H1 (cell line): ENCODE results near the gene GSTO2. TPM values are rescaled to one million over a fixed set of nuclear protein-coding genes. Genes with fewer than 3 reads are reported as not detected.

ENCODE experiments used
- CTCF ChIA-PET: fragments of 300-600 bp; sonication (Branson Sonifier 250); formaldehyde crosslinking; loops from one replicate; lab custom pipeline; 2021; ENCODE audit not compliant: partially characterized antibody; lab: Charles Lee
- POLR2A ChIA-PET: fragments of 300-600 bp; sonication (Branson Sonifier 250); formaldehyde crosslinking; loops from one replicate; lab custom pipeline; 2021; ENCODE audit warnings: inconsistent platforms; ENCODE audit not compliant: partially characterized antibody; lab: Charles Lee
- DNase-seq, 2 experiments: peaks; one replicate each; pipeline versions ENCODE4 v3.0.0 to v3.0.0-alpha.2; 2010 to 2022; ENCODE audit warnings: low spot score in 2 of 2, low read depth in 1 of 2, mixed read lengths in 1 of 2
- FAIRE-seq: peaks from 2 replicates; lab custom pipeline; 2011; peaks lifted over from hg19 to GRCh38; lab: Jason Lieb, UNC
- H2AFZ ChIP-seq: 2 replicates; pipeline ENCODE4 v1.8.1; 2012; ENCODE audit warnings: low read length, inconsistent platforms
- H2AK5ac ChIP-seq: 2 replicates; pipeline ENCODE4 v1.6.1; 2013; ENCODE audit warnings: low read depth, low read length
- H2BK120ac ChIP-seq: replicated peaks from 2 replicates; pipeline ENCODE3; 2013; ENCODE audit warnings: low read depth, low read length, inconsistent platforms
- H2BK12ac ChIP-seq: 2 replicates; pipeline ENCODE4 v1.6.1; 2013; ENCODE audit warnings: low read depth, low read length
- H2BK15ac ChIP-seq: 2 replicates; pipeline ENCODE4 v1.6.1; 2013; ENCODE audit warnings: low read length
- H2BK20ac ChIP-seq: 2 replicates; pipeline ENCODE4 v1.6.1; 2013; ENCODE audit warnings: low read length
- H2BK5ac ChIP-seq: 2 replicates; pipeline ENCODE4 v1.6.1; 2013; ENCODE audit warnings: low read depth, low read length
- H3K14ac ChIP-seq: 2 replicates; pipeline ENCODE4 v1.6.1; 2013; ENCODE audit warnings: inconsistent platforms; ENCODE audit not compliant: insufficient read length
- H3K18ac ChIP-seq: 2 replicates; pipeline ENCODE4 v1.6.1; 2013; ENCODE audit warnings: low read length; ENCODE audit errors: extremely low read depth
- H3K23ac ChIP-seq: 2 replicates; pipeline ENCODE4 v1.6.1; 2013; ENCODE audit warnings: inconsistent platforms; ENCODE audit not compliant: insufficient read length
- H3K23me2 ChIP-seq: 2 replicates; pipeline ENCODE4 v1.6.1; 2013; ENCODE audit warnings: low read depth, low read length
- H3K27ac ChIP-seq: 2 replicates; pipeline ENCODE4 v1.6.1; 2011; ENCODE audit warnings: low read depth, low read length, inconsistent platforms
- H3K27me3 ChIP-seq, 4 experiments: replicated peaks in 1 of 4; 1 replicate in 1 of 4; 2 replicates in 3 of 4; pipeline versions ENCODE4 v1.6.1 to v1.8.1; 2011 to 2013; ENCODE audit warnings: low read length in 3 of 4, mild to moderate bottlenecking in 3 of 4, inconsistent platforms in 2 of 4, mixed read lengths in 2 of 4, moderate library complexity in 1 of 4; ENCODE audit not compliant: control insufficient read depth in 3 of 4, insufficient read depth in 3 of 4; ENCODE audit errors: extremely low read depth in 1 of 4
- H3K36me3 ChIP-seq, 4 experiments: 2 replicates each; pipeline versions ENCODE4 v1.6.1 to v1.8.1; 2011 to 2013; ENCODE audit warnings: mild to moderate bottlenecking in 4 of 4, low read length in 3 of 4, moderate library complexity in 2 of 4, control low read depth in 1 of 4, inconsistent platforms in 1 of 4; ENCODE audit not compliant: insufficient read depth in 4 of 4, control insufficient read depth in 2 of 4
- H3K4ac ChIP-seq: replicated peaks from 2 replicates; pipeline ENCODE3; 2013; ENCODE audit warnings: low read length, low read depth, mixed read lengths, inconsistent platforms; ENCODE audit not compliant: insufficient read length
- H3K4me1 ChIP-seq, 4 experiments: replicated peaks in 1 of 4; 1 replicate in 1 of 4; 2 replicates in 3 of 4; pipeline versions ENCODE4 v1.6.1 to v1.8.1; 2011 to 2013; ENCODE audit warnings: low read length in 3 of 4, inconsistent platforms in 2 of 4, mixed read lengths in 1 of 4; ENCODE audit not compliant: insufficient read depth in 4 of 4, control insufficient read depth in 3 of 4
- H3K4me2 ChIP-seq, 2 experiments: 2 replicates each; pipeline versions ENCODE4 v1.6.1 to v1.8.1; 2011 to 2013; ENCODE audit warnings: low read depth in 2 of 2, low read length in 2 of 2, control low read depth in 1 of 2, inconsistent platforms in 1 of 2, mild to moderate bottlenecking in 1 of 2; ENCODE audit not compliant: insufficient read depth in 1 of 2
- H3K4me3 ChIP-seq, 4 experiments: fragments of 200-600, 300-600 bp in 1 of 4; sonication (generic), shearing (Covaris generic), sonication (Bioruptor Twin) in 1 of 4; 2 replicates each; pipeline versions ENCODE4 v1.5.1 to v1.8.1; 2011 to 2016; ENCODE audit warnings: low read length in 4 of 4, low read depth in 3 of 4, control low read depth in 2 of 4, inconsistent platforms in 2 of 4, mild to moderate bottlenecking in 2 of 4, mixed read lengths in 1 of 4, moderate library complexity in 1 of 4; ENCODE audit not compliant: insufficient read depth in 2 of 4; ENCODE audit errors: extremely low read depth in 1 of 4
- H3K56ac ChIP-seq: replicated peaks from 2 replicates; pipeline ENCODE3; 2013; ENCODE audit warnings: low read depth, mild to moderate bottlenecking, mixed read lengths, low read length, inconsistent platforms; ENCODE audit not compliant: insufficient read length
- H3K79me1 ChIP-seq: 2 replicates; pipeline ENCODE4 v1.6.1; 2013; ENCODE audit warnings: low read depth, low read length, control low read depth
- H3K79me2 ChIP-seq, 2 experiments: 2 replicates each; pipeline versions ENCODE4 v1.6.1 to v1.8.1; 2012 to 2013; ENCODE audit warnings: low read length in 2 of 2, mild to moderate bottlenecking in 2 of 2, inconsistent platforms in 1 of 2; ENCODE audit not compliant: insufficient read depth in 2 of 2, control insufficient read depth in 1 of 2
- H3K9ac ChIP-seq, 4 experiments: replicated peaks in 1 of 4; 1 replicate in 1 of 4; 2 replicates in 3 of 4; pipeline versions ENCODE4 v1.6.1 to v1.8.1; 2011 to 2013; ENCODE audit warnings: low read depth in 3 of 4, low read length in 3 of 4, control low read depth in 2 of 4, mild to moderate bottlenecking in 2 of 4, moderate library complexity in 2 of 4, inconsistent platforms in 1 of 4; ENCODE audit errors: extremely low read depth in 1 of 4
- H3K9me3 ChIP-seq, 2 experiments: 2 replicates each; pipeline versions ENCODE4 v1.6.1 to v1.8.1; 2012 to 2013; ENCODE audit warnings: mild to moderate bottlenecking in 2 of 2, moderate library complexity in 2 of 2, control low read depth in 1 of 2, inconsistent platforms in 1 of 2, low read depth in 1 of 2, low read length in 1 of 2, mixed read lengths in 1 of 2; ENCODE audit not compliant: insufficient read depth in 2 of 2
- H4K20me1 ChIP-seq, 2 experiments: replicated peaks in 1 of 2; 2 replicates each; pipeline versions ENCODE3 to v1.8.1; 2011 to 2013; ENCODE audit warnings: inconsistent platforms in 2 of 2, low read length in 2 of 2, mild to moderate bottlenecking in 1 of 2; ENCODE audit not compliant: insufficient read depth in 2 of 2, control insufficient read depth in 1 of 2
- H4K5ac ChIP-seq: 2 replicates; pipeline ENCODE4 v1.6.1; 2013; ENCODE audit warnings: low read length, low read depth, mixed read lengths, inconsistent platforms; ENCODE audit not compliant: insufficient read length
- H4K8ac ChIP-seq: 2 replicates; pipeline ENCODE4 v1.8.0; 2013; ENCODE audit warnings: mild to moderate bottlenecking, moderate library complexity, low read length, inconsistent platforms; ENCODE audit not compliant: insufficient read depth; ENCODE audit errors: extremely low read depth
- H4K91ac ChIP-seq: replicated peaks from 2 replicates; pipeline ENCODE3; 2013; ENCODE audit warnings: low read length, mixed read lengths, inconsistent platforms; ENCODE audit not compliant: insufficient read length
- HDAC6 ChIP-seq: IDR thresholded peaks from one replicate; pipeline ENCODE4 v1.7.1; 2012; ENCODE audit warnings: low read depth, mild to moderate bottlenecking, inconsistent platforms, low read length, moderate library complexity
- JUND ChIP-seq: IDR thresholded peaks from 2 replicates; pipeline ENCODE4 v1.6.1; 2011; ENCODE audit warnings: mild to moderate bottlenecking, improper control_type of control experiment, low read length
- NANOG ChIP-seq: IDR thresholded peaks from 2 replicates; pipeline ENCODE4 v1.6.1; 2011; ENCODE audit warnings: low read length, low read depth, mild to moderate bottlenecking, inconsistent platforms; ENCODE audit not compliant: insufficient read depth, poor library complexity, severe bottlenecking
- SAP30 ChIP-seq: fragments of 300-600 bp; sonication (generic); IDR thresholded peaks from 2 replicates; pipeline ENCODE4 v1.7.1; 2012; ENCODE audit warnings: low read length, moderate library complexity, mild to moderate bottlenecking, inconsistent platforms; ENCODE audit not compliant: insufficient read depth, insufficient replicate concordance
- SIN3A ChIP-seq, 2 experiments: IDR thresholded peaks in 1 of 2; conservative IDR thresholded peaks in 1 of 2; 2 replicates each; pipeline ENCODE4 v1.6.1; 2011 to 2012; ENCODE audit warnings: low read length in 2 of 2, improper control_type of control experiment in 1 of 2, low read depth in 1 of 2, mild to moderate bottlenecking in 1 of 2
- WGBS, 2 experiments: shearing (Covaris generic) in 1 of 2; methylation state at CpG; one replicate each; pipeline versions ENCODE4 v1.1.6 to v1.1.7; 2013 to 2015; ENCODE audit warnings: low lambda C conversion rate in 2 of 2, mixed read lengths in 2 of 2, inconsistent platforms in 1 of 2, low coverage in 1 of 2, missing lambda C conversion rate in 1 of 2; ENCODE audit not compliant: insufficient replicate concordance in 2 of 2, insufficient coverage in 1 of 2, insufficient read length in 1 of 2; ENCODE audit errors: extremely low coverage in 1 of 2, missing lambda C conversion rate in 1 of 2; 5-methylcytosine and 5-hydroxymethylcytosine counted together
- polyA plus RNA-seq, 7 experiments: library from polyadenylated mRNA; depleted of rRNA in 3 of 7; stranded (reverse) in 5 of 7; unstranded in 2 of 7; fragments of >200 nt in 5 of 7; fragments of 200-250 nt in 2 of 7; gene quantifications; 1 replicate in 5 of 7; 2 replicates in 1 of 7; 4 replicates in 1 of 7; pipeline versions ENCODE4 v1.2.1 to v1.2.3, GENCODE V29; 2011 to 2013; ENCODE audit warnings: missing spikeins in 2 of 7, mixed read lengths in 2 of 7
- total RNA-seq: library from RNA; stranded (reverse); fragmentation: NEBNext Ultra II Directional; extraction: Animal tissue kit (Norgen Biotek cat#: 25700); gene quantifications from 2 replicates; pipeline ENCODE4 v1.2.1, GENCODE V29; 2021

GSTO2 gene
- total and polyA plus RNA-seq, 2 of the 8 experiments (the other 6 are each of a cell fraction or from before 2014, with no cell fraction given): 13.1 to 41.7 TPM

- no peak overlapping the region for H3K18ac ChIP-seq
- TF ChIP-seq HDAC6 (no peak), JUND (no peak), SAP30 (no peak), NANOG (no peak), SIN3A (conservative IDR thresholded peaks at IDR 0.05 in 1 of 2, IDR thresholded peaks at IDR 0.05 in 1 of 2; ENCODE audit: low read depth in 1 of 2, low read length in 2 of 2) (no peak)
- TF ChIP-seq, all 59 proteins: peak for 0
- H3K79me2 ChIP-seq: peaks cover 0 to 3% of the 10 kb centered on the region in 2 experiments; a peak in 1 of 4 replicates
- peaks cover 6% of the 10 kb centered on the region; the same call in 1 of the 2 replicates for H3K79me1 ChIP-seq
- no peak overlapping the region for H2BK15ac ChIP-seq
- no peak overlapping the region for H3K4me3 ChIP-seq
- H2BK12ac ChIP-seq: no peak overlapping the region
- no peak overlapping the region for H3K56ac ChIP-seq
- ChIA-PET POLR2A (interaction anchor here (2.9 kb wide), 1 partner anchor 10 kb away, joined by 11 read pairs; no protein-coding TSS in a partner anchor), CTCF (interaction anchor here (0.6 to 14.8 kb wide), 8 partner anchors 11 to 349 kb away, joined by 3 to 331 read pairs (median 6); no protein-coding TSS in a partner anchor)
- DNase-seq (no peak), FAIRE-seq (no peak)
- H3K4ac ChIP-seq: no peak overlapping the region
- no peaks in the 10 kb centered on the region for H3K9me3 ChIP-seq
- peaks cover 0 to 18% of the 10 kb centered on the region in 2 experiments for H4K20me1 ChIP-seq
- no peak overlapping the region for H3K27ac ChIP-seq
- peak overlapping the region; percentile 48; the same call in 1 of the 2 replicates for H4K8ac ChIP-seq
- H3K4me1 ChIP-seq: peaks cover 0 to 7% (median 3%) of the 10 kb centered on the region in 4 experiments; a peak in 3 of 7 replicates
- H2BK20ac ChIP-seq: 0 out of 2 replicates have a peak overlapping the region, but pooled peaks have one; percentile 77
- 93% methylated on average over 15 of the region's 15 CpGs; no CpG with 5 or more reads in 1 of the 2 experiments for WGBS, 2 experiments
- no peaks in the 10 kb centered on the region for H3K27me3 ChIP-seq
- no peak overlapping the region for H2AFZ ChIP-seq
- H3K36me3 ChIP-seq: peaks cover 12 to 28% (median 25%) of the 10 kb centered on the region in 4 experiments
- H2AK5ac ChIP-seq: no peak overlapping the region
- no peak overlapping the region for H2BK120ac ChIP-seq
- no peak overlapping the region for H3K23ac ChIP-seq
- no peaks in the 10 kb centered on the region for H3K23me2 ChIP-seq
- H3K9ac ChIP-seq: no peak overlapping the region
- no peak overlapping the region for H3K14ac ChIP-seq
- no peak overlapping the region for H4K5ac ChIP-seq
- no peak overlapping the region for H4K91ac ChIP-seq
- no peak overlapping the region for H2BK5ac ChIP-seq
- H3K4me2 ChIP-seq: no peak overlapping the region
Observed at GRCh38 chr10:104309980-104310978, 41.3 kb downstream of the GSTO2 start.
